A673 (cell line): ENCODE data around the gene GABRB2.

Experiments
- CTCF ChIP-seq: fragments of 300-800, 200-600 bp; sonication (generic); conservative IDR thresholded peaks from 2 replicates; pipeline ENCODE4 v1.5.1; 2017; ENCODE audit warnings: low read depth, mild to moderate bottlenecking, antibody characterized with exemption, low read length, moderate library complexity, mixed read lengths
- EZH2 ChIP-seq: fragments of 200-600 bp; sonication (generic); IDR thresholded peaks from 2 replicates; pipeline ENCODE4 v1.6.1; 2017; ENCODE audit warnings: borderline replicate concordance, low read depth, mild to moderate bottlenecking, mixed read lengths, antibody characterized with exemption, low read length; ENCODE audit not compliant: poor library complexity, severe bottlenecking

GRCh38 chr5:161265006-161265405 is 281.5 kb downstream of the GABRB2 start:
- TF ChIP-seq EZH2: no peak
- TF ChIP-seq CTCF: no peak
